Activated naive CD4-positive, alpha-beta T cell treated with anti-CD3 and anti-CD28 coated beads for 36 hours (primary cell): ENCODE results near the gene LRP1B. TPM values are rescaled to one million over a fixed set of nuclear protein-coding genes. Genes with fewer than 3 reads are reported as not detected.
"Not testable (repeated sequence)": the region's sequence is repeated elsewhere in the genome, so short reads cannot be mapped to it uniquely, and the experiment has no call there.

ENCODE experiments used
- CTCF ChIA-PET: fragments of 350-600 bp; sonication (Branson Sonifier 250); formaldehyde crosslinking; loops from one replicate; lab custom pipeline; 2021; ENCODE audit warnings: antibody characterized with exemption; lab: Charles Lee
- DNase-seq: peaks from one replicate; pipeline ENCODE4 v3.0.0-alpha.2; 2020
- H3K27ac Mint-ChIP-seq: one replicate; pipeline ENCODE4 v1.8.0; 2021; ENCODE audit warnings: mild to moderate bottlenecking, mixed read lengths
- H3K27me3 Mint-ChIP-seq: one replicate; pipeline ENCODE4 v1.8.0; 2021; ENCODE audit warnings: low read depth, mixed read lengths
- H3K36me3 Mint-ChIP-seq: one replicate; pipeline ENCODE4 v1.8.0; 2021; ENCODE audit warnings: low read depth, mixed read lengths
- H3K4me1 Mint-ChIP-seq: one replicate; pipeline ENCODE4 v1.8.0; 2021; ENCODE audit warnings: low read depth, mixed read lengths
- H3K4me3 Mint-ChIP-seq: one replicate; pipeline ENCODE4 v1.8.0; 2021; ENCODE audit warnings: mild to moderate bottlenecking, moderate library complexity, mixed read lengths
- H3K9me3 Mint-ChIP-seq: one replicate; pipeline ENCODE4 v1.8.0; 2021; ENCODE audit warnings: mixed read lengths
- intact Hi-C: fragments of 100-400 bp; cut with micrococcal nuclease; formaldehyde crosslinking; loops from one replicate; pipeline ENCODE4 v1.15.1; 2023
- total RNA-seq, 2 experiments: library from RNA; stranded (reverse); gene quantifications; one replicate each; pipeline ENCODE4 v1.2.3, GENCODE V29; 2021

Gene LRP1B
- total RNA-seq, 2 experiments from 2014 or later: not detected

GRCh38 chr2:140349695-140350094 is 1781.1 kb downstream of the LRP1B start:
- intact Hi-C loops: no loop called here
- H3K9me3 Mint-ChIP-seq: peaks cover 9% of the 10 kb centered on the region
- H3K27me3 Mint-ChIP-seq: no peaks in the 10 kb centered on the region
- H3K36me3 Mint-ChIP-seq: no peaks in the 10 kb centered on the region
- DNase-seq: no peak
- H3K4me1 Mint-ChIP-seq: no peaks in the 10 kb centered on the region
- H3K4me3 Mint-ChIP-seq: no peak overlapping the region
- no peak overlapping the region for H3K27ac Mint-ChIP-seq
- CTCF ChIA-PET: no interaction called here

- Mint-ChIP-seq H3K27ac (no peak overlapping the region), H3K27me3 (no peaks in the 10 kb centered on the region), H3K9me3 (peaks cover 13% of the 10 kb centered on the region), H3K36me3 (no peaks in the 10 kb centered on the region), H3K4me3 (no peak overlapping the region), H3K4me1 (no peaks in the 10 kb centered on the region)
- intact Hi-C loops: no loop called here
- CTCF ChIA-PET: no interaction called here
- no peak for DNase-seq
Measured at GRCh38 chr2:140348826-140349225, 1782.0 kb downstream of the LRP1B start.

- CTCF ChIA-PET: no interaction called here
- Mint-ChIP-seq H3K9me3 (peaks cover 14% of the 10 kb centered on the region), H3K27me3 (no peaks in the 10 kb centered on the region), H3K4me1 (no peaks in the 10 kb centered on the region), H3K36me3 (no peaks in the 10 kb centered on the region), H3K4me3 (no peak overlapping the region), H3K27ac (no peak overlapping the region)
- intact Hi-C loops: no loop called here
- DNase-seq: no peak
Measured at GRCh38 chr2:140344838-140345237, 1786.0 kb downstream of the LRP1B start.

- peaks cover 14% of the 10 kb centered on the region for H3K9me3 Mint-ChIP-seq
- H3K27me3 Mint-ChIP-seq, intact Hi-C loops, CTCF ChIA-PET, H3K27ac Mint-ChIP-seq, DNase-seq, H3K4me3 Mint-ChIP-seq, H3K4me1 Mint-ChIP-seq, H3K36me3 Mint-ChIP-seq: not testable (repeated sequence)
Measured at GRCh38 chr2:140344266-140344665, 1786.5 kb downstream of the LRP1B start.

GRCh38 chr2:140338795-140339194 is 1792.0 kb downstream of the LRP1B start:
- Mint-ChIP-seq H3K27ac (no peak overlapping the region), H3K36me3 (no peaks in the 10 kb centered on the region), H3K27me3 (no peaks in the 10 kb centered on the region), H3K4me3 (no peak overlapping the region), H3K4me1 (no peaks in the 10 kb centered on the region), H3K9me3 (peaks cover 11% of the 10 kb centered on the region)
- CTCF ChIA-PET: no interaction called here
- no peak for DNase-seq
- intact Hi-C loops: no loop called here

- Mint-ChIP-seq H3K4me3 (no peak overlapping the region), H3K9me3 (peaks cover 15% of the 10 kb centered on the region), H3K27me3 (no peaks in the 10 kb centered on the region), H3K36me3 (no peaks in the 10 kb centered on the region), H3K27ac (no peak overlapping the region), H3K4me1 (no peaks in the 10 kb centered on the region)
- DNase-seq: no peak
- CTCF ChIA-PET: no interaction called here
- intact Hi-C loops: no loop called here
Measured at GRCh38 chr2:140337061-140337460, 1793.8 kb downstream of the LRP1B start.

GRCh38 chr2:140316345-140316744 is 1814.5 kb downstream of the LRP1B start:
- Mint-ChIP-seq H3K36me3 (no peaks in the 10 kb centered on the region), H3K4me3 (no peak overlapping the region), H3K27me3 (no peaks in the 10 kb centered on the region), H3K27ac (no peak overlapping the region), H3K4me1 (no peaks in the 10 kb centered on the region), H3K9me3 (peaks cover 9% of the 10 kb centered on the region)
- DNase-seq: no peak
- intact Hi-C loops: no loop called here
- CTCF ChIA-PET: no interaction called here

- no peak overlapping the region for H3K27ac Mint-ChIP-seq
- no peaks in the 10 kb centered on the region for H3K36me3 Mint-ChIP-seq
- intact Hi-C loops: no loop called here
- no peaks in the 10 kb centered on the region for H3K9me3 Mint-ChIP-seq
- DNase-seq: no peak
- no peak overlapping the region for H3K4me3 Mint-ChIP-seq
- no peaks in the 10 kb centered on the region for H3K27me3 Mint-ChIP-seq
- CTCF ChIA-PET: no interaction called here
- H3K4me1 Mint-ChIP-seq: no peaks in the 10 kb centered on the region
Measured at GRCh38 chr2:140311905-140312304, 1818.9 kb downstream of the LRP1B start.

GRCh38 chr2:140308706-140309105 is 1822.1 kb downstream of the LRP1B start:
- CTCF ChIA-PET: no interaction called here
- peaks cover 9% of the 10 kb centered on the region for H3K9me3 Mint-ChIP-seq
- no peak for DNase-seq
- H3K4me3 Mint-ChIP-seq: no peak overlapping the region
- H3K27me3 Mint-ChIP-seq: no peaks in the 10 kb centered on the region
- no peaks in the 10 kb centered on the region for H3K36me3 Mint-ChIP-seq
- intact Hi-C loops: no loop called here
- H3K27ac Mint-ChIP-seq: no peak overlapping the region
- H3K4me1 Mint-ChIP-seq: no peaks in the 10 kb centered on the region

GRCh38 chr2:140307532-140307931 is 1823.3 kb downstream of the LRP1B start:
- Mint-ChIP-seq H3K27ac (no peak overlapping the region), H3K4me3 (no peak overlapping the region), H3K4me1 (no peaks in the 10 kb centered on the region), H3K27me3 (no peaks in the 10 kb centered on the region), H3K9me3 (peaks cover 11% of the 10 kb centered on the region), H3K36me3 (no peaks in the 10 kb centered on the region)
- DNase-seq: no peak
- CTCF ChIA-PET: no interaction called here
- intact Hi-C loops: no loop called here

- Mint-ChIP-seq H3K4me3 (no peak overlapping the region), H3K9me3 (peaks cover 7% of the 10 kb centered on the region), H3K36me3 (no peaks in the 10 kb centered on the region), H3K4me1 (no peaks in the 10 kb centered on the region), H3K27ac (no peak overlapping the region), H3K27me3 (no peaks in the 10 kb centered on the region)
- CTCF ChIA-PET: no interaction called here
- intact Hi-C loops: no loop called here
- DNase-seq: no peak
Measured at GRCh38 chr2:140295767-140296166, 1835.0 kb downstream of the LRP1B start.

GRCh38 chr2:140288726-140289125 is 1842.1 kb downstream of the LRP1B start:
- no peak for DNase-seq
- CTCF ChIA-PET: no interaction called here
- Mint-ChIP-seq H3K27ac (no peak overlapping the region), H3K4me3 (no peak overlapping the region), H3K9me3 (peaks cover 3% of the 10 kb centered on the region), H3K27me3 (no peaks in the 10 kb centered on the region), H3K36me3 (no peaks in the 10 kb centered on the region), H3K4me1 (no peaks in the 10 kb centered on the region)
- intact Hi-C loops: no loop called here

GRCh38 chr2:140288213-140288612 is 1842.6 kb downstream of the LRP1B start:
- no peaks in the 10 kb centered on the region for H3K36me3 Mint-ChIP-seq
- DNase-seq: no peak
- H3K4me1 Mint-ChIP-seq: no peaks in the 10 kb centered on the region
- H3K27ac Mint-ChIP-seq: no peak overlapping the region
- intact Hi-C loops: no loop called here
- CTCF ChIA-PET: no interaction called here
- H3K27me3 Mint-ChIP-seq: no peaks in the 10 kb centered on the region
- peaks cover 3% of the 10 kb centered on the region for H3K9me3 Mint-ChIP-seq
- H3K4me3 Mint-ChIP-seq: no peak overlapping the region

- Mint-ChIP-seq H3K4me3 (no peak overlapping the region), H3K36me3 (no peaks in the 10 kb centered on the region), H3K27me3 (no peaks in the 10 kb centered on the region), H3K9me3 (peaks cover 3% of the 10 kb centered on the region), H3K27ac (no peak overlapping the region), H3K4me1 (no peaks in the 10 kb centered on the region)
- intact Hi-C loops: no loop called here
- CTCF ChIA-PET: no interaction called here
- no peak for DNase-seq
Measured at GRCh38 chr2:140286377-140286776, 1844.4 kb downstream of the LRP1B start.
